K562 (cell line): ENCODE measurements around the gene NRCAM. TPM values are rescaled to one million over a fixed set of nuclear protein-coding genes. Genes with fewer than 3 reads are reported as not detected.

Experiments used
- ATAC-seq: fragments of 200-7000 bp; cut with Tn5 transposase; 3 replicates; pipeline ENCODE4 v1.9.1; 2020; ENCODE audit warnings: moderate library complexity
- BruUV-seq: library from RNA; stranded (reverse); fragments of 400-500 nt; replicated peaks from 2 replicates; lab custom pipeline; 2021; lab: Mats Ljungman, UMichigan
- CTCF ChIA-PET: fragments of 300-600 bp; formaldehyde crosslinking; extraction: SDS; loops from one replicate; lab custom pipeline; 2021; ENCODE audit warnings: low intra/inter-chr PET ratio; lab: Yijun Ruan, JAX
- POLR2A ChIA-PET: fragments of 300-600, 350-650 bp; sonication (Branson Sonifier 250); formaldehyde crosslinking; extraction: SDS; loops from one replicate; lab custom pipeline; 2021; ENCODE audit warnings: antibody characterized with exemption, inconsistent platforms; lab: Yijun Ruan, JAX
- DNase-seq, 4 experiments: peaks; one replicate each; pipeline versions ENCODE4 v3.0.0 to v3.0.0-alpha.2; 2011 to 2018; ENCODE audit warnings: low spot score in 3 of 4, mixed read lengths in 3 of 4; ENCODE audit errors: extremely low read depth in 1 of 4
- FAIRE-seq: peaks from 2 replicates; lab custom pipeline; 2011; peaks lifted over from hg19 to GRCh38; lab: Jason Lieb, UNC
- H2AFZ ChIP-seq: 2 replicates; pipeline ENCODE4 v1.6.0; 2011; ENCODE audit warnings: low read depth, low read length, control low read depth, inconsistent platforms
- H3K27ac ChIP-seq: fragments of 200-600 bp; 3 replicates; pipeline ENCODE4 v1.8.0; 2011; ENCODE audit warnings: low read depth, mild to moderate bottlenecking, control low read depth, inconsistent platforms, low read length, moderate library complexity, mixed read lengths; ENCODE audit errors: extremely low read depth
- H3K27me3 ChIP-seq, 2 experiments: fragments of 300-600 bp in 1 of 2; 2 replicates in 1 of 2; 3 replicates in 1 of 2; pipeline versions ENCODE4 v1.6.0 to v1.8.0; 2011; ENCODE audit warnings: inconsistent platforms in 2 of 2, low read length in 2 of 2, mild to moderate bottlenecking in 1 of 2, mixed read lengths in 1 of 2, moderate library complexity in 1 of 2; ENCODE audit not compliant: control insufficient read depth in 2 of 2, insufficient read depth in 2 of 2
- H3K36me3 ChIP-seq: fragments of 300-600 bp; 3 replicates; pipeline ENCODE4 v1.8.0; 2011; ENCODE audit warnings: mild to moderate bottlenecking, low read length, inconsistent platforms; ENCODE audit not compliant: control insufficient read depth, insufficient read depth
- H3K4me1 ChIP-seq, 2 experiments: fragments of 200-600 bp in 1 of 2; replicated peaks in 1 of 2; 2 replicates in 1 of 2; 3 replicates in 1 of 2; pipeline versions ENCODE4 v1.5.1 to v1.8.0; 2011; ENCODE audit warnings: inconsistent platforms in 2 of 2, low read length in 2 of 2, mild to moderate bottlenecking in 1 of 2, mixed read lengths in 1 of 2, moderate library complexity in 1 of 2; ENCODE audit not compliant: control insufficient read depth in 2 of 2, insufficient read depth in 2 of 2
- H3K4me2 ChIP-seq: 2 replicates; pipeline ENCODE4 v1.6.1; 2011; ENCODE audit warnings: low read length, control low read depth, inconsistent platforms, mixed read lengths; ENCODE audit not compliant: insufficient read depth
- H3K4me3 ChIP-seq: fragments of 200-600 bp; sonication (generic), shearing (Covaris generic); 2 replicates; pipeline ENCODE4 v1.5.1; 2016; ENCODE audit warnings: control low read depth, inconsistent platforms
- H3K79me2 ChIP-seq: fragments of 200-600 bp; 3 replicates; pipeline ENCODE4 v1.8.0; 2011; ENCODE audit warnings: low read length, inconsistent platforms; ENCODE audit not compliant: control insufficient read depth, insufficient read depth
- H3K9ac ChIP-seq, 2 experiments: 2 replicates each; pipeline versions ENCODE4 v1.6.0 to v1.6.1; 2011; ENCODE audit warnings: low read depth in 2 of 2, low read length in 2 of 2, control low read depth in 1 of 2, inconsistent platforms in 1 of 2, mild to moderate bottlenecking in 1 of 2, mixed read lengths in 1 of 2; ENCODE audit not compliant: insufficient read depth in 1 of 2
- H3K9me1 ChIP-seq: one replicate; pipeline ENCODE4 v1.6.0; 2011; ENCODE audit warnings: inconsistent platforms, mild to moderate bottlenecking, low read length, moderate library complexity; ENCODE audit not compliant: control insufficient read depth, insufficient read depth
- H3K9me3 ChIP-seq: replicated peaks from 2 replicates; pipeline ENCODE4 v1.5.1; 2011; ENCODE audit warnings: low read depth, low read length, inconsistent platforms; ENCODE audit not compliant: control insufficient read depth, insufficient read depth
- H4K20me1 ChIP-seq: replicated peaks from 2 replicates; pipeline ENCODE4 v1.6.1; 2011; ENCODE audit warnings: low read length, inconsistent platforms, mixed read lengths; ENCODE audit not compliant: control insufficient read depth, insufficient read depth
- CEBPB ChIP-seq: fragments of 450-650 bp; IDR thresholded peaks from 2 replicates; pipeline ENCODE4 v1.6.1; 2016; ENCODE audit warnings: missing genetic modification characterization, missing compliant biosample characterization
- CREB5 ChIP-seq: fragments of 250-450 bp; sonication (Bioruptor Pico); IDR thresholded peaks from 2 replicates; pipeline ENCODE4 v1.5.0; 2020; ENCODE audit warnings: mild to moderate bottlenecking
- CTBP1 ChIP-seq: fragments of 450-650 bp; IDR thresholded peaks from 2 replicates; pipeline ENCODE4 v1.6.1; 2016; ENCODE audit warnings: borderline replicate concordance
- KAT7 ChIP-seq: sonication (generic); formaldehyde crosslinking; IDR thresholded peaks from 2 replicates; pipeline ENCODE4 v1.8.0; 2022; ENCODE audit warnings: missing genetic modification reagents, mild to moderate bottlenecking, borderline replicate concordance
- RREB1 ChIP-seq: fragments of 250-450 bp; sonication (Bioruptor Pico); IDR thresholded peaks from 2 replicates; pipeline ENCODE4 v1.4.0; 2020
- TAF1 ChIP-seq: IDR thresholded peaks from 2 replicates; pipeline ENCODE4 v1.6.1; 2011; ENCODE audit warnings: mild to moderate bottlenecking, low read length, moderate library complexity; ENCODE audit not compliant: insufficient read depth, control insufficient read depth, severe bottlenecking; ENCODE audit errors: extremely low read depth
- ZNF76 ChIP-seq: fragments of 250-450 bp; sonication (Bioruptor Pico); IDR thresholded peaks from 2 replicates; pipeline ENCODE4 v1.4.0; 2020; ENCODE audit warnings: mild to moderate bottlenecking, moderate library complexity, borderline replicate concordance
- WGBS: fragments of 100-300 bp; shearing (Covaris generic); methylation state at CpG from one replicate; pipeline ENCODE4 v1.1.6; 2016; ENCODE audit warnings: low coverage, mixed read lengths; ENCODE audit not compliant: insufficient coverage; ENCODE audit errors: missing lambda C conversion rate; 5-methylcytosine and 5-hydroxymethylcytosine counted together
- in situ Hi-C: fragments of 300-500 bp; cut with MboI; formaldehyde crosslinking; loops from 4 replicates; pipeline ENCODE4 v1.15.0; 2018; ENCODE audit warnings: inconsistent platforms, mixed read lengths
- intact Hi-C: fragments of 100-400 bp; cut with micrococcal nuclease; formaldehyde crosslinking; loops from 2 replicates; pipeline ENCODE4 v1.14.2; 2022
- polyA plus RNA-seq, 8 experiments: library from polyadenylated mRNA; depleted of rRNA in 4 of 8; stranded (reverse) in 5 of 8; unstranded in 3 of 8; fragments of >200 nt; fragmentation: Nextera tagmentation in 2 of 8; fragmentation: Illumina TruSeq in 1 of 8; extraction: Ambion mirVana in 2 of 8; extraction: Trizol in 1 of 8; gene quantifications; 2 replicates each; pipeline versions ENCODE4 v1.2.1 to v1.2.3, GENCODE V29; 2011 to 2014; ENCODE audit warnings: inconsistent platforms in 1 of 8, missing spikeins in 1 of 8
- total RNA-seq, 7 experiments: library from RNA; depleted of rRNA in 6 of 7; stranded (reverse); fragments of >200 nt in 6 of 7; fragmentation: Illumina TruSeq in 2 of 7; extraction: Trizol in 2 of 7; gene quantifications; 2 replicates each; pipeline versions ENCODE4 v1.2.1 to v1.2.3, GENCODE V29; 2011 to 2021; ENCODE audit warnings: low replicate concordance in 1 of 7

The NRCAM gene
- total and polyA plus RNA-seq, 9 of the 15 experiments (the other 6 are each of a cell fraction or from before 2014, with no cell fraction given), result 0.03 to 0.54 (median 0.12) TPM; not detected in 1

GRCh38 chr7:108285778-108286177, 170.5 kb downstream of the NRCAM start:
- in situ Hi-C loops, result no loop called here
- Histone ChIP-seq H3K4me1 (no peaks in the 10 kb centered on the region), H3K36me3 (no peaks in the 10 kb centered on the region), H3K27me3 (peaks cover 7 to 19% of the 10 kb centered on the region in 2 experiments; a peak in 4 of 5 replicates), H3K9me3 (no peaks in the 10 kb centered on the region), H3K79me2 (no peaks in the 10 kb centered on the region), H2AFZ (no peak overlapping the region), H4K20me1 (no peaks in the 10 kb centered on the region), H3K27ac (no peak overlapping the region), H3K4me3 (no peak overlapping the region), H3K9me1 (no peaks in the 10 kb centered on the region), H3K4me2 (no peak overlapping the region), H3K9ac (no peak overlapping the region)
- ChIA-PET POLR2A (interaction anchor here (0.7 to 0.8 kb wide), 2 partner anchors 13 to 39 kb away, joined by 3 read pairs; no protein-coding TSS in a partner anchor), CTCF (no interaction called here)
- no TSS peak for BruUV-seq
- no peak for DNase-seq
- intact Hi-C loops, result no loop called here
- no peak for ATAC-seq
- no peak for FAIRE-seq
- 0% methylated on average over 2 of the region's 2 CpGs for WGBS
- TF ChIP-seq TAF1 (no peak), CEBPB (tag) (no peak), ZNF76 (CRISPR knock-in tag) (no peak), CTBP1 (no peak), CREB5 (CRISPR knock-in tag) (no peak), RREB1 (CRISPR knock-in tag) (no peak), KAT7 (no peak)
